ENCODE results near the gene IFITM2. TPM values are rescaled to one million over a fixed set of nuclear protein-coding genes. Genes with fewer than 3 reads are reported as not detected.

The IFITM2 gene
- total and polyA plus RNA-seq, 2 of the 13 experiments (the other 11 are each of a cell fraction or from before 2014, with no cell fraction given): 13.8 to 267 TPM

- TF ChIP-seq, protein P1, sequence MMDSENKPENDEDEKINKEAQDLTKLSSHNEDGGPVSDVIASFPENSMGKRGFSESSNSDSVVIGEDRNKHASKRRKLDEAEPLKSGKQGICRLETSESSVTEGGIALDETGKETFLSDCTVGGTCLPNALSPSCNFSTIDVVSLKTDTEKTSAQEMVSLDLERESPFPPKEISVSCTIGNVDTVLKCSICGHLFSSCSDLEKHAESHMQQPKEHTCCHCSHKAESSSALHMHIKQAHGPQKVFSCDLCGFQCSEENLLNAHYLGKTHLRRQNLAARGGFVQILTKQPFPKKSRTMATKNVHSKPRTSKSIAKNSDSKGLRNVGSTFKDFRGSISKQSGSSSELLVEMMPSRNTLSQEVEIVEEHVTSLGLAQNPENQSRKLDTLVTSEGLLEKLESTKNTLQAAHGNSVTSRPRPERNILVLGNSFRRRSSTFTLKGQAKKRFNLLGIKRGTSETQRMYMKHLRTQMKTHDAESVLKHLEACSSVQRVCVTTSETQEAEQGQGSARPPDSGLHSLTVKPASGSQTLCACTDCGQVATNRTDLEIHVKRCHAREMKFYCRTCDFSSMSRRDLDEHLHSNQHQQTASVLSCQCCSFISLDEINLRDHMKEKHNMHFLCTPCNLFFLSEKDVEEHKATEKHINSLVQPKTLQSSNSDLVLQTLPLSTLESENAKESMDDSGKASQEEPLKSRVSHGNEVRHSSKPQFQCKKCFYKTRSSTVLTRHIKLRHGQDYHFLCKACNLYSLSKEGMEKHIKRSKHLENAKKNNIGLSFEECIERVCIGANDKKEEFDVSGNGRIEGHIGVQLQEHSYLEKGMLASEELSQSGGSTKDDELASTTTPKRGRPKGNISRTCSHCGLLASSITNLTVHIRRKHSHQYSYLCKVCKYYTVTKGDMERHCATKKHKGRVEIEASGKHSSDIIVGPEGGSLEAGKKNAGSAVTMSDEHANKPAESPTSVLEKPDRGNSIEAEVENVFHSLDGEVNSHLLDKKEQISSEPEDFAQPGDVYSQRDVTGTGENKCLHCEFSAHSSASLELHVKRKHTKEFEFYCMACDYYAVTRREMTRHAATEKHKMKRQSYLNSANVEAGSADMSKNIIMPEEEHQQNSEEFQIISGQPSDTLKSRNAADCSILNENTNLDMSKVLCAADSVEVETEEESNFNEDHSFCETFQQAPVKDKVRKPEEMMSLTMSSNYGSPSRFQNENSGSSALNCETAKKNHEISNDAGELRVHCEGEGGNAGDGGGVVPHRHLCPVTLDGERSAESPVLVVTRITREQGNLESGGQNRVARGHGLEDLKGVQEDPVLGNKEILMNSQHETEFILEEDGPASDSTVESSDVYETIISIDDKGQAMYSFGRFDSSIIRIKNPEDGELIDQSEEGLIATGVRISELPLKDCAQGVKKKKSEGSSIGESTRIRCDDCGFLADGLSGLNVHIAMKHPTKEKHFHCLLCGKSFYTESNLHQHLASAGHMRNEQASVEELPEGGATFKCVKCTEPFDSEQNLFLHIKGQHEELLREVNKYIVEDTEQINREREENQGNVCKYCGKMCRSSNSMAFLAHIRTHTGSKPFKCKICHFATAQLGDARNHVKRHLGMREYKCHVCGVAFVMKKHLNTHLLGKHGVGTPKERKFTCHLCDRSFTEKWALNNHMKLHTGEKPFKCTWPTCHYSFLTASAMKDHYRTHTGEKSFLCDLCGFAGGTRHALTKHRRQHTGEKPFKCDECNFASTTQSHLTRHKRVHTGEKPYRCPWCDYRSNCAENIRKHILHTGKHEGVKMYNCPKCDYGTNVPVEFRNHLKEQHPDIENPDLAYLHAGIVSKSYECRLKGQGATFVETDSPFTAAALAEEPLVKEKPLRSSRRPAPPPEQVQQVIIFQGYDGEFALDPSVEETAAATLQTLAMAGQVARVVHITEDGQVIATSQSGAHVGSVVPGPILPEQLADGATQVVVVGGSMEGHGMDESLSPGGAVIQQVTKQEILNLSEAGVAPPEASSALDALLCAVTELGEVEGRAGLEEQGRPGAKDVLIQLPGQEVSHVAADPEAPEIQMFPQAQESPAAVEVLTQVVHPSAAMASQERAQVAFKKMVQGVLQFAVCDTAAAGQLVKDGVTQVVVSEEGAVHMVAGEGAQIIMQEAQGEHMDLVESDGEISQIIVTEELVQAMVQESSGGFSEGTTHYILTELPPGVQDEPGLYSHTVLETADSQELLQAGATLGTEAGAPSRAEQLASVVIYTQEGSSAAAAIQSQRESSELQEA (CRISPR knock-in tag; IDR thresholded peaks at IDR 0.05; ENCODE audit: not compliant biosample characterization): no peak
- TF ChIP-seq GPBP1L1 (CRISPR knock-in tag; IDR thresholded peaks at IDR 0.05): no peak
- no peak for TF ChIP-seq NR1H2 (CRISPR knock-in tag; IDR thresholded peaks at IDR 0.05; ENCODE audit: borderline replicate concordance, low read depth)
- no peak for TF ChIP-seq ZSCAN31 (CRISPR knock-in tag; IDR thresholded peaks at IDR 0.05; ENCODE audit: low read depth)
- TF ChIP-seq ZNF562 (CRISPR knock-in tag; IDR thresholded peaks at IDR 0.05; ENCODE audit: borderline replicate concordance): no peak
- TF ChIP-seq TOPORS (CRISPR knock-in tag; IDR thresholded peaks at IDR 0.05): 0 out of 2 replicates have a peak, but pooled peaks have one; percentile 22
- TF ChIP-seq RFX5 (IDR thresholded peaks at IDR 0.05; ENCODE audit: low read depth, low read length): 0 out of 2 replicates have a peak, but pooled peaks have one; percentile 41
- TF ChIP-seq MED13 (CRISPR knock-in tag; IDR thresholded peaks at IDR 0.05): no peak
- TF ChIP-seq, protein P2, sequence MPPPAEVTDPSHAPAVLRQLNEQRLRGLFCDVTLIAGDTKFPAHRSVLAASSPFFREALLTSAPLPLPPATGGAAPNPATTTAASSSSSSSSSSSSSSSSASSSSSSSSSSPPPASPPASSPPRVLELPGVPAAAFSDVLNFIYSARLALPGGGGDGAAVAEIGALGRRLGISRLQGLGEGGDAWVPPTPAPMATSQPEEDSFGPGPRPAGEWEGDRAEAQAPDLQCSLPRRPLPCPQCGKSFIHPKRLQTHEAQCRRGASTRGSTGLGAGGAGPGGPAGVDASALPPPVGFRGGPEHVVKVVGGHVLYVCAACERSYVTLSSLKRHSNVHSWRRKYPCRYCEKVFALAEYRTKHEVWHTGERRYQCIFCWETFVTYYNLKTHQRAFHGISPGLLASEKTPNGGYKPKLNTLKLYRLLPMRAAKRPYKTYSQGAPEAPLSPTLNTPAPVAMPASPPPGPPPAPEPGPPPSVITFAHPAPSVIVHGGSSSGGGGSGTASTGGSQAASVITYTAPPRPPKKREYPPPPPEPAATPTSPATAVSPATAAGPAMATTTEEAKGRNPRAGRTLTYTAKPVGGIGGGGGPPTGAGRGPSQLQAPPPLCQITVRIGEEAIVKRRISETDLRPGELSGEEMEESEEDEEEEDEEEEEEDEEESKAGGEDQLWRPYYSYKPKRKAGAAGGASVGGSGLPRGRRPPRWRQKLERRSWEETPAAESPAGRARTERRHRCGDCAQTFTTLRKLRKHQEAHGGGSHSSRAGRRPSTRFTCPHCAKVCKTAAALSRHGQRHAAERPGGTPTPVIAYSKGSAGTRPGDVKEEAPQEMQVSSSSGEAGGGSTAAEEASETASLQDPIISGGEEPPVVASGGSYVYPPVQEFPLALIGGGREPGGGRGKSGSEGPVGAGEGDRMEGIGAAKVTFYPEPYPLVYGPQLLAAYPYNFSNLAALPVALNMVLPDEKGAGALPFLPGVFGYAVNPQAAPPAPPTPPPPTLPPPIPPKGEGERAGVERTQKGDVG (CRISPR knock-in tag; IDR thresholded peaks at IDR 0.05; ENCODE audit: borderline replicate concordance): no peak
- TF ChIP-seq ZNF879 (CRISPR knock-in tag; IDR thresholded peaks at IDR 0.05): no peak
- TF ChIP-seq ZGPAT (CRISPR knock-in tag; IDR thresholded peaks at IDR 0.05): peak; percentile 74; the same call in 1 of the 2 replicates
Observed at GRCh38 chr11:353179-353873, 45.7 kb downstream of the IFITM2 start (continued).

All from HepG2 (cell line).